ENCODE results near the gene LARP4B.
A peak's percentile ranks its signal among the peaks of the same experiment; 100 is the strongest.

Gene LARP4B

GRCh38 chr10:921471-922414 is 9.8 kb downstream of the LARP4B start:
- no peak overlapping the region for H3K4me3 ChIP-seq (ENCODE audit: low read depth in 1 of 2, low read length in 1 of 2)
- H3K27me3 ChIP-seq, result no peaks in the 10 kb centered on the region
- no peaks in the 10 kb centered on the region for H3K9me3 ChIP-seq
- peak overlapping the region; percentile 49 for H3K27ac ChIP-seq
- H3K36me3 ChIP-seq, result no peaks in the 10 kb centered on the region
- H3K4me1 ChIP-seq (ENCODE audit: control insufficient read depth in 1 of 2, insufficient read depth in 1 of 2, low read depth in 1 of 2, low read length in 1 of 2), result peaks cover 26 to 46% of the 10 kb centered on the region in 2 experiments
- TF ChIP-seq CTCF (IDR thresholded peaks at IDR 0.05), result no peak

- no peak for TF ChIP-seq CTCF (IDR thresholded peaks at IDR 0.05)
- Histone ChIP-seq H3K36me3 (no peaks in the 10 kb centered on the region), H3K4me1 (ENCODE audit: control insufficient read depth in 1 of 2, insufficient read depth in 1 of 2, low read depth in 1 of 2, low read length in 1 of 2) (peaks cover 17 to 34% of the 10 kb centered on the region in 2 experiments), H3K4me3 (ENCODE audit: low read depth in 1 of 2, low read length in 1 of 2) (no peak overlapping the region), H3K9me3 (no peaks in the 10 kb centered on the region), H3K27me3 (no peaks in the 10 kb centered on the region), H3K27ac (no peak overlapping the region)
Measured at GRCh38 chr10:920450-920849, 11.1 kb downstream of the LARP4B start.

- Histone ChIP-seq H3K4me3 (ENCODE audit: low read depth in 1 of 2, low read length in 1 of 2) (no peak overlapping the region), H3K27ac (peak overlapping the region; percentile 39), H3K27me3 (no peaks in the 10 kb centered on the region), H3K4me1 (ENCODE audit: control insufficient read depth in 1 of 2, insufficient read depth in 1 of 2, low read depth in 1 of 2, low read length in 1 of 2) (peaks cover 17 to 28% of the 10 kb centered on the region in 2 experiments), H3K9me3 (no peaks in the 10 kb centered on the region), H3K36me3 (no peaks in the 10 kb centered on the region)
- TF ChIP-seq CTCF (IDR thresholded peaks at IDR 0.05), result no peak
Measured at GRCh38 chr10:919481-919880, 12.0 kb downstream of the LARP4B start.

GRCh38 chr10:917999-918398 is 13.5 kb downstream of the LARP4B start:
- no peaks in the 10 kb centered on the region for H3K36me3 ChIP-seq
- no peak for TF ChIP-seq CTCF (IDR thresholded peaks at IDR 0.05)
- no peak overlapping the region for H3K27ac ChIP-seq
- no peaks in the 10 kb centered on the region for H3K9me3 ChIP-seq
- no peak overlapping the region for H3K4me3 ChIP-seq (ENCODE audit: low read depth in 1 of 2, low read length in 1 of 2)
- H3K4me1 ChIP-seq (ENCODE audit: control insufficient read depth in 1 of 2, insufficient read depth in 1 of 2, low read depth in 1 of 2, low read length in 1 of 2), result peaks cover 17 to 25% of the 10 kb centered on the region in 2 experiments
- no peaks in the 10 kb centered on the region for H3K27me3 ChIP-seq

- no peak for TF ChIP-seq CTCF (IDR thresholded peaks at IDR 0.05)
- Histone ChIP-seq H3K4me1 (ENCODE audit: control insufficient read depth in 1 of 2, insufficient read depth in 1 of 2, low read depth in 1 of 2, low read length in 1 of 2) (peaks cover 17 to 25% of the 10 kb centered on the region in 2 experiments), H3K9me3 (no peaks in the 10 kb centered on the region), H3K27me3 (no peaks in the 10 kb centered on the region), H3K36me3 (no peaks in the 10 kb centered on the region), H3K27ac (no peak overlapping the region), H3K4me3 (ENCODE audit: low read depth in 1 of 2, low read length in 1 of 2) (no peak overlapping the region)
Measured at GRCh38 chr10:917416-917720, 14.1 kb downstream of the LARP4B start.
